GM21447 (cell line): ENCODE results near the gene FREY1.

Source experiments
- ATAC-seq: cut with Tn5 transposase; IDR thresholded peaks from one replicate; pipeline ENCODE4 v1.9.1; 2021; ENCODE audit not compliant: unreplicated experiment

The FREY1 gene

GRCh38 chr11:45906965-45907611, at the start of gene FREY1:
Gene FREY1 (minus strand): TSS chr11:45907271. CDS start chr11:45907245, 26 bp downstream.
- no peak for ATAC-seq

- ATAC-seq: no peak
Observed at GRCh38 chr11:45949992-45950407, 42.9 kb upstream of the FREY1 start.

- no peak for ATAC-seq
Observed at GRCh38 chr11:45948356-45948755, 41.3 kb upstream of the FREY1 start.

GRCh38 chr11:45947885-45948284, 40.8 kb upstream of the FREY1 start:
- no peak for ATAC-seq

- no peak for ATAC-seq
Observed at GRCh38 chr11:45945397-45945999, 38.4 kb upstream of the FREY1 start.

GRCh38 chr11:45942381-45942780, 35.3 kb upstream of the FREY1 start:
- no peak for ATAC-seq

GRCh38 chr11:45941285-45941684, 34.2 kb upstream of the FREY1 start:
- no peak for ATAC-seq

- ATAC-seq: no peak
Observed at GRCh38 chr11:45939836-45940235, 32.8 kb upstream of the FREY1 start.

- no peak for ATAC-seq
Observed at GRCh38 chr11:45937916-45938315, 30.8 kb upstream of the FREY1 start.

- ATAC-seq: no peak
Observed at GRCh38 chr11:45936511-45937054, 29.5 kb upstream of the FREY1 start.

GRCh38 chr11:45935349-45936064, 28.4 kb upstream of the FREY1 start:
- ATAC-seq: no peak

- ATAC-seq: no peak
Observed at GRCh38 chr11:45934580-45935318, 27.7 kb upstream of the FREY1 start.

GRCh38 chr11:45933846-45934579, 26.9 kb upstream of the FREY1 start:
- ATAC-seq: no peak

GRCh38 chr11:45933131-45933831, 26.2 kb upstream of the FREY1 start:
- no peak for ATAC-seq

GRCh38 chr11:45932217-45932616, 25.1 kb upstream of the FREY1 start:
- ATAC-seq: no peak

GRCh38 chr11:45931739-45932138, 24.7 kb upstream of the FREY1 start:
- ATAC-seq: no peak

GRCh38 chr11:45930951-45931570, 24.0 kb upstream of the FREY1 start:
- ATAC-seq: no peak

- peak; percentile 85 for ATAC-seq
Observed at GRCh38 chr11:45930031-45930794, 23.1 kb upstream of the FREY1 start.
